NCI-H748 (cell line): ENCODE measurements around the gene UBL4A.

Source experiments
- DNase-seq: peaks from one replicate; lab custom pipeline; 2025; ENCODE audit not compliant: unreplicated experiment; lab: John Stamatoyannopoulos, UW

UBL4A gene

DNA sequence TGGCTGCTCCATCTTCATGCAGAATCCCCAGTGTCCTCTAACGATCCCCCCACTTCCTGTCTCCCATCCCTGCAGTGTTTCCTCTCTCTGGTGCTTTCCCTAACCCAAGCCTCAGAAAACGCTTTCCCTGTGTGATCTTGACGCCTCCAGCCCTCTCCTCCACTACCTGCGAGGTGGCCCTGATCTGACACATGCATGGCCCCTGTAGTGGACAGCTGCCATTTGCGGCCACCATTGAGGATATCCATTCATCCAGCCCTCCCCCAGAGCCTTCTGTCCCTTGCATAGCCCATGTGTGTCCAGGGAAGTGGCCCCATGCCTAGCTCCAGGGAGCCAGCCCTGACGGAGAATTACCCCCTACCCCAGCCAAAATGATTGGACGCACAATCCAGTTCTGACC lies 3.1 kb downstream of the UBL4A start:
- no peak for DNase-seq

DNA sequence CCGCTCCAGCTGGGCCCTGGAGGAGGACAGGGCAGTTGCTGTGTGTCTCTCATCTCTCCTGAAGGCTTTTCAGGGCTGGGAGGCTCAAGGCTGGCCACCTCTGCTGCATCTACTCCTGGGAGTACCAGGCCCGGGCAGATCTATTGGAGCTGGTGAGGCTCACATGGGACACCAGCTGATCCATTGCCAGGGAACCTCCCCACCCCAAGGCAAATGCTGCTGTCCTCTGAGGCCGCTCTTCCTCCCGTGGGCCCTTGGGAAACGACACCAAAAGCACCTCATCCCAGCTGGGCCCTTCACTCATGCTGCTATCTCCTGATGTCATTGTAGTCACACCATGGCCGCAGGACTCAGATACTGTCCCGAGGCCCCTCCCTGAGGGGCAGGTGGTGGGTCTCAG lies 3.6 kb downstream of the UBL4A start:
- no peak for DNase-seq

DNA sequence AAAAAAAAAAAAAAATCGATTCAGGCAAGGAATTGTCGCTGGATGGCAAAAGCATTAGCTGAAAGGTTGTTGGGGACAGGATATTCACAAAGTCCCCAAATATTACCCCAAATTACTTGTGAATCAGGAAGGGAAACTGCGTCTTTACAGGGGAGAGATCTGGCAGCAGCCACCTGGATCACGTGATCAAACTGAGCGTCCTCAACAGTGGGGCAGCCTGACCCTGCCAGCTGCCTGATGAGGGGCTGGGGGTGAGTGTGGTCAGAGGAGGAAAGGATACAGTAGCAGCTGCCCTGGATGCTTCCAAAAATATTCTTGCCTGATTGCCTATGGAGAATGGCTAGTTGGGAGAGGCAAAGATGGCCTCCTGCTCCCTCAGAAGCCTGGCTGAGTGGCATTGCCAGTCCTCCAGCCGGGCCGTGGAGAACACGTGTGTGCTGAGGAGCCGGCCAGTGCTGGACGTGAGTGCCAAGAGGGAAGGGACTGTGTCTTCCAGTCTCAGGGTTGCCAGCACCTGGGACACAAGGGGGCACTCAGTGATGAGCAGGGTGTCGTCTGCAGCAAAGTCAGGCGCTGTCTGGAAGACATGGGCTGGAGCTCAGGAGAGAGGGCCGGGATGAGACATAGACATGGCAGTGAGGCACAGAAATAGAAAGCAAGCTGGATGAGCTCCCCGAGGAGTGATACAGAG lies 4.4 kb downstream of the UBL4A start:
- no peak for DNase-seq

DNA sequence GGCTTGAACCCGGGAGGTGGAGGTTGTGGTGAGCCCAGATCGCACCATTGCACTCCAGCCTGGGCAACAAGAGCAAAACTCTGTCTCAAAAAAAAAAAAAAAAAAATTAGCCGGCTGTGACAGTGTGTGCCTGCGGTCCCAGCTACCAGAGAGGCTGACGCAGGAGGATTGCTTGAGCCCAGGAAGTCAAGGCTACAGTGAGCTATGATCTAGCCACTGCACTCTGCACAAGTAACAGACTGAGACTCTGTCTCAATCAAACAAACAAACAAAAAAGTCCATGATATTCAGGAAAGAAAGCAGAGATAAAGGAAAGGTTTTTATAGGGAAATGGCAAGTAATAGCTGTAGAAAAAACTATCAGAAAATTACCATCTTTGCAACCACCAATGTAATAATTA lies 5.2 kb downstream of the UBL4A start:
- DNase-seq, result no peak

DNA sequence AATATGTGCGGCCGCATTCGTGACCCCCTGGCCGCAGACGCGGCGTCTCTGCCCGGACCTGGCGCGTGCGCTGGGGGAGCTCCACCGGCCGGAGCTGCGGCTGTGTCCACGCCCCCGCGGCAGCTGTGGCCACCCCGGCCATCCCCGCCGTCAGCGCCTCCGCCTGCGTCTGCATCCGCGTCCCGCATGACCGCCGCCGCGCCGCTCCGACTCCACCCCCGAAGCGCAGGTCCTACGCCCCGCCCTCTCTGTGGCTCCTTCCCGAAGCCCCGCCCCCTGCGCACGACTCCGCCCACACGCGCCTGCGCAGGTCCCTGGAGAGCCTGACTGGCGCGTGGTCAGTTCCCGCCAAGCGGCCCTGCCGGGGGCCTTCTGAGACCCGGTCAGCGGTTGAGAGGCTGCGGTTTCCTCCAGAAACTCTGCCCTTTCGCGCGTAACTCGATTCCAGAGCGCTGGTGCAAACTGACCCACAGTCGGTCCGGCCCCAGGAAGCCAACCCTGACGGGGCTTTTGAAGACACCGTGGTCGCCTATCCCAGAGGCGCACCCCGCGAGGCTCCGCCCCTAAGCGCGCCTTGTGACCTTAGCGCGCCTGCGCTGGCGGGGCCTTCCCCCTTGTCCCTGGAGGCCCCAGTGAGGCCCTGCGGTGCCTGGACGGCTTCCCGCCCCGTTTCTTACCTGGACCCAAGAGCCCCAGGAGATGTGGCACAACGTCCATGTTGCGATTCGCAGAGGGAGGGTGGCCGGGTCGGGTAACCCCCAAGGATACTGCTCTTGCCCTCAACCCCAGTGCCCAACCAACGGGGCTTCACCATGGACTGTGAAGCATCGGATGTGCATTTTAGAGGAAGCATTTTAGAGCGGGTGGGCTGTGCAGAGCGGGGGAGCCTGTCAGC lies 7.4 kb downstream of the UBL4A start, which contains the start of gene LAGE3:
LAGE3 (minus strand) TSS at position 554 of the 895 bp plus-strand sequence; CDS start at position 188, 366 bp downstream.
- DNase-seq, result peak; percentile 94

DNA sequence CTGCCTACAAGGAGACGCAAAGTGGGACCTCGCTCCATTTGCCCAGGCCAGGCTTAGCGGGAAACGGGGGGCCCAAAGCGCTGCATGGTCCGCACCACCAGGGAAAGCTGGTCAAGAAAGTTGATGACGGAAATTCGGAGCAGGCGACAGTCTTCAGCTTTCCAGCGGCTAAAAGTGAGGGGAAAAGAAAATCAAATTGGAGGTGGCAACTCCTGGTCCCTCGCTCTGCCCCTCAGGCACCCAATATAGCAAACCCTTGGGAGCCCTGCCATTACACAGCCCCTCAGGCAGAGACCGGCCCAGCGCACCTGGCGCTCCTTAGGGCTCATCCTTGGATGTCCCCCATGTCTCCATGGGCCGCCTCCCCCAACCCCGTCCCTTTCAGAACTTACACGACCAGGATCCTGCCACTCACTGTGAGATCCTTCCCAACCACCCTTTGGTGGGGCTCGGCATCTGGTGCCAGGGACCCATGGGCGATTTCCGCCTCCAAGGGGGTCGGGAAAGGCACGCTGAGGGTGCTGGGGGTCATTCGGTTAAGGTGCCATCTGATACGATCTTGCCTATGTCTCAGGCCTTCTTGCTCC lies 8.4 kb downstream of the UBL4A start:
- peak; percentile 29 for DNase-seq

DNA sequence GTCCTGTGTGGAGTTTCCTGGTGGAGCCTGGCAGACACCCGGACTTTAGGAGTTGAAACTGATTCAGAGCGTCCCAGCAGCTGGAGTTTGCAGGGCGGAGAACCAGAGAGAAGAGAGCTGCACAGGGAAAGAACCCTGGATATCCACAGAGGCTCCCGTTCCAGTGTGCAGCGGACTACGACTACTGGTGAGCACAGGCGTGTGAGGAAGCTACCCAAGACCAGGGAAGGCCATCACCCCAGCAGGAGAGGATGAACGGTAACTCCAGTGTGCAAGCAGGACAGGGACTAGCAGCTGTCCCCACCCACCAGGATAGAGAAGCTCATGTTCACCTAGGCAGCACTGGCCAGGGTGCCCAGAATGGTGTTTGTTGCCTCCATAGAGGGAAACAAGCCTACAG lies 9.6 kb downstream of the UBL4A start:
- no peak for DNase-seq

DNA sequence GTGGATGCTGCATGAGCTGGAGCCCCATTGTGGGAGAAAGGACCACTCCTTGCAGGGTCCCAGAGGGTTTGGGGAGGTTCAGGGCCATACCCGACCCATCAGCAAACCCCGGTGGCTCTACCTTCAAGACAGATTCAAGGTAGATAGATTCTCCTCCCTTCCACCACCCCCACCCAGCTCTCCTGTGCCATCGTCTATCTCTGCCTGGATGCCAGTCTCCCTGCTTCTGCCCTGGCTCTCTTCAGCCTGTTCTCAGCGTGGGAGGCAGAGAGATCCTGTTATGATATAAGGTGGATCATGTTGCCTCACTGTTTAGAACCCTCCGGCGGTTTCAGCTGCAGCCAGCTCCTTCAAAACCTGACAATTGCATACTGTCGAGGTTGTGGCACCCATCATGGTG lies 12.7 kb downstream of the UBL4A start:
- DNase-seq, result no peak

DNA sequence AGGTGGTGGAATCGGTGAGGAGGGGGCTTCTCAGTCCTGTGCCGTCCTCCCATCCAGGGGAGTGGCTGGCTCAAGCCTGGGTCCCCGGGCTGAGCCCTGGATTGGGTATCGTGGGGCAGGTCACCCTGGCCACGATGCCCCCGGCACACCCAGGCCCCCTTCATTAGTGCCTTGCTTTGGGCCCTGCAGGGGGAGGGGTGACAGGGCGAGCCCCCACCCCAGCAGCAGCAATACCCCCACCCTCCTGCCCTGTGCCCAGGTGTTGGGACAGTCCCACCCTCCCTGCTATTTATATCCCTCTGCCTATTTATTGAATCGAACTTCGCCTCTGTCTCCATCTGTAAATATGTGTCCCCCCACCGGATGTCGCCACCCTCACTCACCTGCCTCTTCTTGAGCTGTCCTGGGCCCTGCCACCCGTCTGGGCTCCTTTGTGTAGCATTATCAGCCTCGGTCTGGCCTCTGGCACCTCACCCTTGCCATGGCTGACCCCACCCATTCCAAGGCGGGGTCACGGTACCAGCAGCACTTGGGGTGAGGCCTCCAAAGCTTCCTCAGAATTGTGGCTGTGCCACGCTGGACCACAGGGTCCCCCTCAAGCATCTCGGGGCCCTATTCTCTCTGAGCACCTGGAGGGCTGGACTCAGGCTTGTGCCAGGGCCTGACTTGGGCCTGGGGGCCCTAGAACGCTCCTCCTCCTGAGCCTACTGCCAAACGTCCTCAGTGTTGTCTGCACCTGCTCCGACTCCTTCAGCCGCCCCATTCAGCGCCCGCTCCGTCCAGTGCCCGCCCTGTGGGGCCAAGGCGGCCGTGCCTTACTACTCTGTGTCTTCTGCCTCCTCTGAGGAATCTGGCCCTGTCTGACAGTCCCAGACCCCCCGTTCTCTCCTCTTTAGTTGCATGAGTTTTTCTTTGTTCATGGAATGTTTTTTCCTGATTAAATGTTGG lies 13.5 kb downstream of the UBL4A start:
- no peak for DNase-seq

DNA sequence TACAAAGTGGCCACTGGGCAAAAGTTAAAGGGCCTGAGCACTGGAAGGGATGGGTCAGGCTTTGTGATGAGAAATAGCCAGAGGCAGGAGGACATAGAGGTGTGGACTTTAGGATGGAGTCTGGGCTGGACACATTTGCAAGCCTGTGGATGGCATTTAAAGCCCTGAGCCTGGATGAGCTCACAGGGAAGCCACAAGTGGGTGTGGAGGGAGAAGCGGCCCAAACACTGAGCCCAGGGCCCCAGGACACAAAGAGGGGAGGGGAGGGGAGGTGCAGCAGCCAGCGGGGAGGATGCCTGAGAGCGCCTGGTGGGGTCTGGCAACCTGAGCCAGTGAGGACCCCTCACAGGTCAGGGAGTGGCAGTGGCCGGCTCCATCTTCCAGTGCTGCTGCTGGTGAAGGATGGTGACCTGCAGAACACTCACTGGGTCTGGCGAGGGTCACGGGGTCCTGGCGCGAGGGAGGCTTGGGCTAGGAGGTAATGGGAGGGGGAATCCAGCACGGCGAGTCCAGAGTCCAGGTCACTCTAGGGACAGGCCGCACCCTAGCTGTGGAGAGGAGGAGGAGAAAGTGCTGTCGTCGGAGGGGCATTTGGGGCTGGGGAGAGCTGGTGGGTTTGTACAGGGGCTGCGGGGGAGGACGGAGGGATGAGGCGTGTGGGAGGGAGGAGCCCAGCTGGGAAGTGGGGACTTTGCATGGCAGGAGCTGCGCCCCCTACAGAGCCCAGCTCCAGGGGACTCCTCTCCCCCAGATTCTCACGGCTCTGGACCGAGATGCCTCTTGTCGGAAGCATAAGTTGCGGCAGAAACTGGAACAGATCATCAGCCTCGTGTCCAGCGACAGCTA lies 14.4 kb downstream of the UBL4A start:
- no peak for DNase-seq

DNA sequence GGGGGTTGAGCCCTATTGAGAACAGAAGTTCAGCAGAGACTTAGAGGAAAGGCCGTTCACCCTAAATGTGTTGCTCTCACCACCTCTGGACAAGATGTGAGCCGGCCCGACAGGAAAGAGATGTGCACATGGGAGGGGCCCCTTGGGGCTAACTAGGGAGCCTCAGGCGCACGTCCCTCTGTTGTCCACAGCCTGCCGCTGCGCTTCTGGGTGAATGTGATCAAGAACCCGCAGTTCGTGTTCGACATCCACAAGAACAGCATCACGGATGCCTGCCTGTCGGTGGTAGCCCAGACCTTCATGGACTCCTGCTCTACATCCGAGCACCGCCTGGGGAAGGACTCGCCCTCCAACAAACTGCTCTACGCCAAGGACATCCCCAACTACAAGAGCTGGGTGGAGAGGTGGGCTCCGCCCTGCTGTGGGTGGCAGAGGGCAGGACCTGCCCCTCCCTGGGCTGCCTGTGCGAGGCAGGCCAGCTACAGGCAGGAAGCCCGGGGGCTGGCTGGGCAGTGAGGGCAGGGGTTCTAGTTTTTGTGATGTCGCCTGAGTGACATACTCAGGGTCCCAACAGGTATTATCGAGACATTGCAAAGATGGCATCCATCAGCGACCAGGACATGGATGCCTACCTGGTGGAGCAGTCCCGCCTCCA lies 15.4 kb downstream of the UBL4A start:
- DNase-seq, result no peak

DNA sequence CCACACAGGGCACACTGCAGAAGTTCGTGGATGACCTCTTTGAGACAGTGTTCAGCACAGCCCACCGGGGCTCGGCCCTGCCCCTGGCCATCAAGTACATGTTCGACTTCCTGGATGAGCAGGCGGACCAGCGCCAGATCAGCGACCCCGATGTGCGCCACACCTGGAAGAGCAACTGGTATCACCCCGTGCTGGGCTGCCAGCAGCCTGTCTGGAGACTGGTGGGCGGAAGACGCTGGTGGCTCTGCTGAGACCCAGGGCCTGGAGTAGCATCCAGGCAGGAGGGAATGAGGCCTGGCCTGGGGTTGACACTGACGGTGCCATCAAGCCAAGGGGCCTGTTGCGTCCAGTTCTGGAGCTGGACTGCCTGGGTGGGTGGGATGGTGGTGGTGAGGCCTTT lies 16.0 kb downstream of the UBL4A start:
- DNase-seq, result no peak

DNA sequence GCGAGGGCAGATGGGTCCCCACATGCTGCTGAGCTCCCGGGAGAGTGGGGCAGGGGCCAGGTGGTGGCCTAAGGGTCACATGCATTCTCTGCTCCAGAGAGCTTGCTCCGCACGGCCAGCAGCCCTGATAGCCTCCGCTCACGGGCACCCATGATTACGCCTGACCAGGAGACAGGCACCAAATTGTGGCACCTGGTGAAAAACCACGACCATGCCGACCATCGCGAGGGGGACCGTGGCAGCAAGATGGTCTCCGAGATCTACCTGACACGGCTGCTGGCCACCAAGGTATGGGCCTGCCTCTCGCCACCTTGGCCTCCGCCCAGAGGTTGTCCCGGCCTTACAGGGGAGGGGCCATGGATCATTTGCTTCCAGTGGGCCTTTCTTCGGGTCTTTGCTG lies 16.5 kb downstream of the UBL4A start:
- DNase-seq, result no peak

DNA sequence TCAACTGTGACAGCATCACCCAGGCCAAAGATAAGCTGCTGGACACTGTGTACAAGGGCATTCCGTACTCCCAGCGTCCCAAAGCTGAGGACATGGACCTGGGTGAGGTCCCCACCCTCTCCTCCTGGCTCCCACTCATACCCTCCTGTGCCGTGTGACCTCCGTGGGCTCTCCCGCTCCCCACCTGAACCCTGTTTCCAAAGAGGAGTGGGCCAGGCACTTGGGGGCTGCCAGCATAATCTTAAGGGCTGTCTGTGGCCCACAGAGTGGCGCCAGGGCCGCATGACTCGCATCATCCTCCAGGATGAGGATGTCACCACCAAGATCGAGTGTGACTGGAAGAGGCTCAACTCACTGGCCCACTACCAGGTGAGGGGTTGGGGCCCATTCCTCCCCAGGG lies 17.3 kb downstream of the UBL4A start:
- no peak for DNase-seq

DNA sequence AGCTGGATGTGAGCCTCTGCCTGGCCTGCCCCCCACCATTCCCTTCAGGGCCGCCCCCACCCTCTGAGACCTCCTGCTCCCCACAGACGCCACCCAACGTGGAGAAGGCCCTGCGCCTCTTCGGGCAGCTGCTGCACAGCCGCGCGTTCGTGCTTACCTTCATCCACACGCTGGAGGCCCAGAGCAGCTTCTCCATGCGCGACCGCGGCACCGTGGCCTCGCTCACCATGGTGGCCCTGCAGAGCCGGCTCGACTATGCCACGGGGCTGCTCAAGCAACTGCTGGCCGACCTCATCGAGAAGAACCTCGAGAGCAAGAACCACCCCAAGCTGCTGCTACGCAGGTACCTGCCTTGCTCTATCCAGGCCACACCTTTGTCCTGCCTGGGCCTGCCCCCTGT lies 18.2 kb downstream of the UBL4A start:
- DNase-seq, result no peak

DNA sequence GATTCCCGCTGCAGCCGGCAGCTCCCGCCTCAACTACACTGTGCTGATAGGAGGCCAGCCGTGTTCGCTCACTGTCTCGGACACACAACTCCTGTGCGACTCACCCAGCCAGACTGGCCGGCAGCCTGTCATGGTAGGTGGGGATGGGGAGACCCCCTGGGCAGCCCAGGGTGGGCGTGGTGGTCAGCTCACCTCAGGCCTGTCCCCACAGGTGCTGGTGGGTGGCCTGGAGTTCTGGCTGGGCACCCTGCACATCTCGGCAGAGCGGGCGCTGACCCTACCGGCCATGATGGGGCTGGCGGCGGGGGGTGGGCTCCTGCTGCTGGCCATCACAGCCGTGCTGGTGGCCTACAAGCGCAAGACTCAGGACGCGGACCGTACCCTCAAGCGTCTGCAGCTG lies 18.9 kb downstream of the UBL4A start:
- no peak for DNase-seq

DNA sequence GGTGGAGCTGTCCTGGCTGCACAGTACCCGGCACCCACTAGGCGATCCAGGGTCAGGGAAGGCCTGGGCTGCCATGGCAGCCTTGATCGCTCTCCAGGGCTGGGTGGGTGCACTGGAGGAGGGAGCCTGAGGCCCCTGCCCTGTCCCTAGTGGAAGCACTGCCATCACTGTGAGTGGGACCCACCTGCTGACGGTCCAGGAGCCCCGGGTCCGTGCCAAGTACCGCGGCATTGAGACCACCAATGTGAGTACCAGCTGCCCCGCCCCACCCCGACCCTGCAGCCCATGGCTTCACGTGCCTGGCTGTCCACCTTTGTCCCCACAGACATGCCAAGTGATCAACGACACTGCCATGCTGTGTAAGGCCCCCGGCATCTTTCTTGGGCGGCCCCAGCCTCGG lies 19.5 kb downstream of the UBL4A start:
- no peak for DNase-seq

DNA sequence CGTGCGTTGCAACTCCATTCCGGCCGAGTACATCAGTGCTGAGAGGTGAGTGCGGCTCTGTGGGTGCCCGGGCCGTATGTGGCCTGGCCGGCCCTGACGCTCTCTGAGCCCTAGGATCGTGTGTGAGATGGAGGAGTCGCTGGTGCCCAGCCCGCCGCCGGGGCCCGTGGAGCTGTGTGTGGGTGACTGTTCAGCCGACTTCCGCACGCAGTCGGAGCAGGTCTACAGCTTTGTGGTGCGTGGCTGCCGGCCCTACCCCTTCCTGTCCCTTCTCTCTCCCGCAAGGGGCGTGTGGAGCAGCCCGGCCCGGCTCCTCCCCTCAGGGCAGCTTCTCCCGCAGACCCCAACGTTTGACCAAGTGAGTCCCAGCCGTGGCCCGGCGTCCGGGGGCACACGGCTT lies 20.4 kb downstream of the UBL4A start:
- no peak for DNase-seq

DNA sequence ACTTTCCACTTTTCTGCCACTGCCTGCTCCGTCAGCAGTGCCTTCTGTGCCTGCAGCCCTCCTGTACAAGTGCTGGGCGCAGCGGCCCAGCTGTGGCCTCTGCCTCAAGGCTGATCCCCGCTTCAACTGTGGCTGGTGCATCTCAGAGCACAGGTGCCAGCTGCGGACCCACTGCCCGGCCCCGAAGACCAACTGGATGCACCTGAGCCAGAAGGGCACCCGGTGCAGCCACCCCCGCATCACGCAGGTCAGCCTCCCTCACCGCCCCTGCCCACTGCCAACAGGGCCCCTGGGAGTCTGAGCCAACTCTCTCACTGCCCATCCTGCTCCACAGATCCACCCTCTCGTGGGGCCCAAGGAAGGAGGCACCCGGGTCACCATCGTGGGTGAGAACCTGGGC lies 20.8 kb downstream of the UBL4A start:
- DNase-seq, result no peak
